CD4-positive, CD25-positive, alpha-beta regulatory T cell (primary cell): ENCODE results near the gene PFAS. TPM values are rescaled to one million over a fixed set of nuclear protein-coding genes. Genes with fewer than 3 reads are reported as not detected.
"Not testable (repeated sequence)": the region's sequence is repeated elsewhere in the genome, so short reads cannot be mapped to it uniquely, and the experiment has no call there.

Experiments used
- ATAC-seq, 2 donors: fragments of 150-1000 bp; cut with Tn5 transposase; one replicate each; pipeline ENCODE4 v1.10.0; 2021; ENCODE audit warnings: low read depth in 2 of 2, moderate number of reproducible peaks in 2 of 2, moderate library complexity in 1 of 2
- DNase-seq, 3 donors: peaks; one replicate each; pipeline versions ENCODE4 v3.0.0 to v3.0.0-alpha.2; 2012 to 2022; ENCODE audit warnings: mixed read lengths in 1 of 3
- H3K27ac ChIP-seq: one replicate; pipeline ENCODE4 v1.7.0; 2013; ENCODE audit warnings: mild to moderate bottlenecking, low read length; ENCODE audit not compliant: insufficient read depth, poor library complexity, severe bottlenecking
- H3K27me3 ChIP-seq: one replicate; pipeline ENCODE4 v1.7.0; 2013; ENCODE audit warnings: low read length; ENCODE audit not compliant: control insufficient read depth, insufficient read depth
- H3K36me3 ChIP-seq: one replicate; pipeline ENCODE4 v1.7.0; 2013; ENCODE audit warnings: mild to moderate bottlenecking, low read length, moderate library complexity; ENCODE audit not compliant: control insufficient read depth, insufficient read depth
- H3K4me1 ChIP-seq: 2 replicates; pipeline ENCODE4 v1.7.0; 2013; ENCODE audit warnings: mild to moderate bottlenecking, low read length; ENCODE audit not compliant: insufficient read depth, control insufficient read depth, poor library complexity, severe bottlenecking
- H3K4me3 ChIP-seq: one replicate; pipeline ENCODE4 v1.7.0; 2013; ENCODE audit warnings: low read depth, mild to moderate bottlenecking, low read length, moderate library complexity
- H3K9me3 ChIP-seq, 2 experiments: 1 replicate in 1 of 2; 2 replicates in 1 of 2; pipeline ENCODE4 v1.7.0; 2013; ENCODE audit warnings: low read length in 2 of 2, mild to moderate bottlenecking in 1 of 2, moderate library complexity in 1 of 2; ENCODE audit not compliant: control insufficient read depth in 2 of 2
- H3K27ac Mint-ChIP-seq, 3 donors: one replicate each; pipeline ENCODE4 v1.8.0; 2020 to 2022; ENCODE audit warnings: mild to moderate bottlenecking in 3 of 3, mixed read lengths in 3 of 3, moderate library complexity in 2 of 3
- H3K27me3 Mint-ChIP-seq: one replicate; pipeline ENCODE4 v1.8.0; 2022; ENCODE audit warnings: mild to moderate bottlenecking, mixed read lengths
- H3K36me3 Mint-ChIP-seq: one replicate; pipeline ENCODE4 v1.8.0; 2020; ENCODE audit warnings: mixed read lengths
- H3K4me1 Mint-ChIP-seq, 4 donors: one replicate each; pipeline ENCODE4 v1.8.0; 2020 to 2022; ENCODE audit warnings: mixed read lengths in 4 of 4, mild to moderate bottlenecking in 1 of 4
- H3K4me3 Mint-ChIP-seq, 4 donors: one replicate each; pipeline ENCODE4 v1.8.0; 2020 to 2022; ENCODE audit warnings: mild to moderate bottlenecking in 4 of 4, mixed read lengths in 4 of 4, moderate library complexity in 3 of 4
- H3K9me3 Mint-ChIP-seq, 7 donors: one replicate each; pipeline ENCODE4 v1.8.0; 2020 to 2022; ENCODE audit warnings: mixed read lengths in 7 of 7, mild to moderate bottlenecking in 3 of 7, moderate library complexity in 2 of 7
- polyA plus RNA-seq, 4 donors: library from polyadenylated mRNA; unstranded; fragments of 300-500 nt; fragmentation: Illumina TruSeq; gene quantifications; one replicate each; pipeline ENCODE4 v1.2.3, GENCODE V29; 2021
- total RNA-seq: library from RNA; stranded (reverse); gene quantifications from one replicate; pipeline ENCODE4 v1.2.3, GENCODE V29; 2022

PFAS gene
- total and polyA plus RNA-seq, 5 donors from 2014 or later = 7.4 to 13.9 (median 11.4) TPM

DNA sequence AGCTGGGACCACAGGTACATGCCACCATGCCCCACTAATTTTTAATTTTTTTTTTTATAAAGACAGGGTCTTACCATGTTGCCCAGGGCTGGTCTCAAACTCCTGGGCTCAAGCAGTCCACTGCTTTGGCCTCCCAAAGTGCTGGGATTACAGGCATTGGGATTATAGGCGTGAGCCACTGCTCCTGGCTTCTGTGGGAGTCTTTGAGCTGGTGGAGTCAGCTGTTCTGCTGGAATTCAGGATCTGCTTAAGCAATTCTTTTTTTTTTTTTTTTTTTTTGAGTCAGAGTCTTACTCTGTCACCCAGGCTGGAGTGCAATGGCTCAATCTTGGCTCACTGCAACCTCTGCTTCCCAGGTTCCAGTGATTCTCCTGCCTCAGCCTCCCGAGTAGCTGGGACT, 2.3 kb downstream of the PFAS start:
- H3K4me1 Mint-ChIP-seq = peaks cover 13 to 33% (median 24%) of the 10 kb centered on the region in 4 donors
- not testable (repeated sequence) for H3K27me3 Mint-ChIP-seq, H3K9me3 Mint-ChIP-seq, H3K36me3 ChIP-seq, H3K9me3 ChIP-seq, H3K27ac Mint-ChIP-seq, H3K27ac ChIP-seq, H3K4me3 Mint-ChIP-seq, H3K4me3 ChIP-seq, DNase-seq, H3K27me3 ChIP-seq, H3K36me3 Mint-ChIP-seq, ATAC-seq
- peaks cover 22% of the 10 kb centered on the region for H3K4me1 ChIP-seq

- Histone ChIP-seq H3K36me3 (peaks cover 9% of the 10 kb centered on the region), H3K27ac (no peak overlapping the region), H3K9me3 (no peaks in the 10 kb centered on the region), H3K27me3 (no peaks in the 10 kb centered on the region), H3K4me3 (no peak overlapping the region), H3K4me1 (peaks cover 9% of the 10 kb centered on the region)
- ATAC-seq (no peak), DNase-seq (peak in 2 of 3 donors; percentile 10 to 38)
- Mint-ChIP-seq H3K27me3 (no peaks in the 10 kb centered on the region), H3K4me1 (peaks cover 12 to 20% (median 14%) of the 10 kb centered on the region in 4 donors), H3K9me3 (no peaks in the 10 kb centered on the region), H3K36me3 (peaks cover 10% of the 10 kb centered on the region), H3K4me3 (no peak overlapping the region), H3K27ac (no peak overlapping the region)
Measured at GRCh38 chr17:8253801-8254200, 4.7 kb downstream of the PFAS start.

DNA sequence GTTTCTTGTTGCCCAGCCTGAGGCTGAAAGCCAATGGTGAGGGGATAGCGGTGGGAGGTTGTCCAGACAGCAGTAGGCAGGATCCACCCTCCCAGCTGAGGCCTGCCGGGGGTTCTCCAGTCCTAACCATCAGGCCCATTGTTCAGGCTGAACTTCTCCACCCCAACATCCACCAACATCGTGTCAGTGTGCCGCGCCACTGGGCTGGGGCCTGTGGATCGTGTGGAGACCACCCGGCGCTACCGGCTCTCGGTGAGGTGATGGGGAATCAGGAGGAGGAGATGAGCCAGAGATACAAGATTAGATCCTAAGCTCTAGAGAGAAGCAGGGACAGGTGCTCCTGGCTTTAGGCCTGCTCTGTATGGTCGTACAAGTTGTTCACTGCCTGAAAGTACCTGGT, 5.8 kb downstream of the PFAS start:
- H3K4me3 Mint-ChIP-seq = no peak overlapping the region
- H3K4me3 ChIP-seq = no peak overlapping the region
- DNase-seq = no peak
- H3K27me3 ChIP-seq = no peaks in the 10 kb centered on the region
- peaks cover 10% of the 10 kb centered on the region for H3K36me3 Mint-ChIP-seq
- H3K36me3 ChIP-seq = peaks cover 9% of the 10 kb centered on the region
- H3K9me3 Mint-ChIP-seq = no peaks in the 10 kb centered on the region
- H3K27ac ChIP-seq = no peak overlapping the region
- H3K27me3 Mint-ChIP-seq = no peaks in the 10 kb centered on the region
- no peaks in the 10 kb centered on the region for H3K9me3 ChIP-seq
- peaks cover 2% of the 10 kb centered on the region for H3K4me1 ChIP-seq
- ATAC-seq = no peak
- H3K4me1 Mint-ChIP-seq = peaks cover 3 to 9% (median 8%) of the 10 kb centered on the region in 4 donors
- no peak overlapping the region for H3K27ac Mint-ChIP-seq

DNA sequence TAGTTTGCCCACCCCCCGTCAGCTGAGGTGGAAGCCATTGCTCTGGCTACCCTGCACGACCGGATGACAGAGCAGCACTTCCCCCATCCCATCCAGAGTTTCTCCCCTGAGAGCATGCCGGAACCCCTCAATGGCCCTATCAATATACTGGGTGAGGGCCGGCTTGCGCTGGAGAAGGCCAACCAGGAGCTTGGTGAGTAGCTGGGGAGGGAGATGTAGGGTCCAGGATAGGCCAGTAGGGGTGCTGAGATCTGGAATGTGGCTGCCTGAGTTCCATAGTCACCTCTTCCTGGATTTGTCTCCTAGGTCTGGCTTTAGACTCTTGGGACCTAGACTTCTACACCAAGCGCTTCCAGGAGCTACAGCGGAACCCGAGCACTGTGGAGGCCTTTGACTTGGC, 6.4 kb downstream of the PFAS start:
- DNase-seq (no peak), ATAC-seq (no peak)
- H3K27me3 Mint-ChIP-seq = no peaks in the 10 kb centered on the region
- Histone ChIP-seq H3K36me3 (peaks cover 9% of the 10 kb centered on the region), H3K9me3 (no peaks in the 10 kb centered on the region), H3K4me3 (no peak overlapping the region), H3K27me3 (no peaks in the 10 kb centered on the region), H3K27ac (no peak overlapping the region), H3K4me1 (no peaks in the 10 kb centered on the region)
- peaks cover 0 to 3% (median 2%) of the 10 kb centered on the region in 4 donors for H3K4me1 Mint-ChIP-seq
- H3K36me3 Mint-ChIP-seq = peaks cover 10% of the 10 kb centered on the region
- H3K4me3 Mint-ChIP-seq = no peak overlapping the region
- no peaks in the 10 kb centered on the region for H3K9me3 Mint-ChIP-seq
- no peak overlapping the region for H3K27ac Mint-ChIP-seq

DNA sequence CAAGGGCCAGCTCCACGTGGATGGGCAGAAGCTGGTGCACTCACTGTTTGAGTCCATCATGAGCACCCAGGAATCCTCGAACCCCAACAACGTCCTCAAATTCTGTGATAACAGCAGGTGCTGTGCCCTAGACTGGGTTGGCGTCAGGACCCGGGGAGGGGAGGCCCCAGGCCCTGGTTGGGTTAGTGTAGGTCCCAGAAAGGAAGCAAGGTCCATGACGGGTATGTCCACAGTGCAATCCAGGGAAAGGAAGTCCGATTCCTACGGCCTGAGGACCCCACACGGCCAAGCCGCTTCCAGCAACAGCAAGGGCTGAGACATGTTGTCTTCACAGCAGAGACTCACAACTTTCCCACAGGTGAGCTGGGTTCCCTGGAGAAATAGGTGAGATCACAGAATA, 7.2 kb downstream of the PFAS start:
- DNase-seq = no peak
- Histone ChIP-seq H3K27me3 (no peaks in the 10 kb centered on the region), H3K4me1 (no peaks in the 10 kb centered on the region), H3K4me3 (no peak overlapping the region), H3K36me3 (peaks cover 9% of the 10 kb centered on the region), H3K27ac (no peak overlapping the region), H3K9me3 (no peaks in the 10 kb centered on the region)
- ATAC-seq = no peak
- no peaks in the 10 kb centered on the region for H3K4me1 Mint-ChIP-seq
- no peak overlapping the region for H3K27ac Mint-ChIP-seq
- no peaks in the 10 kb centered on the region for H3K27me3 Mint-ChIP-seq
- H3K4me3 Mint-ChIP-seq = peak overlapping the region in 1 of 4 donors; percentile 68
- peaks cover 14% of the 10 kb centered on the region for H3K36me3 Mint-ChIP-seq
- no peaks in the 10 kb centered on the region for H3K9me3 Mint-ChIP-seq

DNA sequence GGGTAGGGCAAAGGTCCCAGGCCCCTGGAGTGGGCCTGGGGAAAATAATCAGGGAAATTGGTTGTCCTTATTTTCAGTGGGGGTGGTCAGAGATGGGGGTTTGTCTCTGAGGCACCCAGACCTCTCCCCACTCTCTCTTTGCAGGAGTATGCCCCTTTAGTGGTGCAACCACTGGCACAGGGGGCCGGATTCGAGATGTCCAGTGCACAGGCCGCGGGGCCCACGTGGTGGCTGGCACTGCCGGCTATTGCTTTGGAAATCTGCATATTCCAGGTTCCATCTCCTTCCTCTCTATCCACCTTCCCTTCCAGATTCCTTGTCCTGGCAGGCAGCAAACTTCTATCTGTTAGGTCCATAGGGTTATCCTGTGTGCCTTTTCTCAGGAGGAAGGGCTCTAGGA, 7.6 kb downstream of the PFAS start:
- Histone ChIP-seq H3K27me3 (no peaks in the 10 kb centered on the region), H3K36me3 (peaks cover 9% of the 10 kb centered on the region)
- H3K9me3 Mint-ChIP-seq = no peaks in the 10 kb centered on the region

DNA sequence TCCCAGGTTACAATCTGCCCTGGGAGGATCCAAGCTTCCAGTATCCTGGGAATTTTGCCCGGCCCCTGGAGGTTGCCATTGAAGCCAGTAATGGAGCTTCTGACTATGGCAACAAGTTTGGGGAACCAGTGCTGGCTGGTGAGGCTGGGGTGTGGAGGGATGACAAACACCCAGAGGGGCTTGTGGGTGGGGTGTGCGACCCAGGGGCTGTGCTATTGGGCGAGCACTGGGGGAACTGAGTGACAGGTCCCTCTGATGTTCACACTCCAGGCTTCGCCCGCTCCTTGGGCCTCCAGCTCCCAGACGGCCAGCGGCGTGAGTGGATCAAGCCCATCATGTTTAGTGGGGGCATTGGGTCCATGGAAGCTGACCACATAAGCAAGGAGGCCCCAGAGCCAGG, 8.7 kb downstream of the PFAS start:
- Histone ChIP-seq H3K4me3 (no peak overlapping the region), H3K4me1 (no peaks in the 10 kb centered on the region), H3K27me3 (no peaks in the 10 kb centered on the region), H3K27ac (no peak overlapping the region), H3K36me3 (peaks cover 9% of the 10 kb centered on the region), H3K9me3 (no peaks in the 10 kb centered on the region)
- peaks cover 16% of the 10 kb centered on the region for H3K36me3 Mint-ChIP-seq
- no peak for ATAC-seq
- no peaks in the 10 kb centered on the region for H3K9me3 Mint-ChIP-seq
- no peaks in the 10 kb centered on the region for H3K4me1 Mint-ChIP-seq
- no peak for DNase-seq
- H3K27me3 Mint-ChIP-seq = no peaks in the 10 kb centered on the region
- no peak overlapping the region for H3K4me3 Mint-ChIP-seq
- H3K27ac Mint-ChIP-seq = no peak overlapping the region

More for the DNA sequence above, 7.6 kb downstream of the PFAS start:
- H3K4me1 ChIP-seq = no peaks in the 10 kb centered on the region
- H3K27ac Mint-ChIP-seq = no peak overlapping the region
- H3K4me3 Mint-ChIP-seq = no peak overlapping the region
- no peak overlapping the region for H3K4me3 ChIP-seq
- no peaks in the 10 kb centered on the region for H3K9me3 ChIP-seq
- no peak overlapping the region for H3K27ac ChIP-seq
- H3K4me1 Mint-ChIP-seq = no peaks in the 10 kb centered on the region
- ATAC-seq (no peak), DNase-seq (no peak)
- no peaks in the 10 kb centered on the region for H3K27me3 Mint-ChIP-seq
- H3K36me3 Mint-ChIP-seq = peaks cover 14% of the 10 kb centered on the region

DNA sequence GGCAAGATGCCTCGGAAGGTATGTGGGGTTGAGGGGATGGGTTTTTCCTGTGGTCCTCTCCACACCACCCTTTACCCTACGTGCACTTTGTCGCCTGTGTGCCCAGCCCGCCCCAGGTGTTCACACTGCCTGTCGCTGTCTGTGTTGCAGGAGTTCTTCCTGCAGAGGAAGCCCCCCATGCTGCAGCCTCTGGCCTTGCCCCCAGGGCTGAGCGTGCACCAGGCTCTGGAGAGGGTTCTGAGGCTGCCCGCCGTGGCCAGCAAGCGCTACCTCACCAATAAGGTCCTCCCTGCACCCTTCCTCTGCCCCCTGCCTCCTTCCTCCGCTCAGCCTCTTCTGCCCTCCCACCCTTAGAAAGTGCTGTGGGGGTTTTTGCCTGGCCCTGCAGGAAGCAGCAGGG, 15.2 kb downstream of the PFAS start:
- no peak overlapping the region for H3K4me3 Mint-ChIP-seq
- Histone ChIP-seq H3K4me3 (no peak overlapping the region), H3K36me3 (peaks cover 13% of the 10 kb centered on the region), H3K9me3 (no peaks in the 10 kb centered on the region), H3K4me1 (no peaks in the 10 kb centered on the region), H3K27ac (no peak overlapping the region), H3K27me3 (no peaks in the 10 kb centered on the region)
- no peaks in the 10 kb centered on the region for H3K9me3 Mint-ChIP-seq
- ATAC-seq (no peak), DNase-seq (no peak)
- H3K27me3 Mint-ChIP-seq = no peaks in the 10 kb centered on the region
- peaks cover 21% of the 10 kb centered on the region for H3K36me3 Mint-ChIP-seq
- no peak overlapping the region for H3K27ac Mint-ChIP-seq
- H3K4me1 Mint-ChIP-seq = no peaks in the 10 kb centered on the region
